ENCODE data around the gene ZSCAN31.

ZSCAN31 gene

DNA sequence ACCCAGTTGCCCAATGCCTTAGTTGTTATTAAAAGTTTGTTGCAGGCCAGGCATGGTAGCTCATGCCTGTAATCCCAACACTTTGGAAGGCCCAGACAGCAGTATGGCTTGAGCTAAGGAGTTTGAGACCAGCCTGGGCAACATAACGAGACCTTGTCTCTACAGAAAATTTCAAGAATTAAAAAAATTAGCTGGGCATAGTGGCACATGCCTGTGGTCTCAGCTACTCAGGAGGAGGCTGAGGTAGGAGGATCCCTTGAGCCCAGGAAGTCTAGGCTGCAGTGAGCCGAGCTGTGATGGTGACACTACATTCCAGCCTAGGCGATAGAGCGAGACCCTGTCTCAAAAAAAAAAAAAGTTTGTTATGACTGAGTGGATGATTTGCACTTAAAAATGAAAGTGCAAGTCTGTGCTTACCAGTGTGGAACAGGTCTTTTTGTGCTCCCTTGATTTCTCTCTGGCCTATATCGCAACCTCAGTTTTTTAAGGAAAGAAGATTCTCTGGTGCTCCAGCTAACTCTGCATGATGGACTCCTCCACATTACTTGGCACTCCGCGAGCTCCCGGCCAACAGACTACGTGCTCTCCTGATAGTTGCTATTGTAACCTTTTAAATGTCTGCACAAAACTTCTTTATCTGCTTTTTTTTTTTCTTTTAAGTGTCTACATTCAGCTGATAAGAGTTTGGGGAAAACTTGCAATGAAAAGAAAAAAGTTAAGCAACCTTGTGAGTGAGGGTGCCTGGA is 35.9 kb upstream of the ZSCAN31 start:
- TF ChIP-seq, protein P1, sequence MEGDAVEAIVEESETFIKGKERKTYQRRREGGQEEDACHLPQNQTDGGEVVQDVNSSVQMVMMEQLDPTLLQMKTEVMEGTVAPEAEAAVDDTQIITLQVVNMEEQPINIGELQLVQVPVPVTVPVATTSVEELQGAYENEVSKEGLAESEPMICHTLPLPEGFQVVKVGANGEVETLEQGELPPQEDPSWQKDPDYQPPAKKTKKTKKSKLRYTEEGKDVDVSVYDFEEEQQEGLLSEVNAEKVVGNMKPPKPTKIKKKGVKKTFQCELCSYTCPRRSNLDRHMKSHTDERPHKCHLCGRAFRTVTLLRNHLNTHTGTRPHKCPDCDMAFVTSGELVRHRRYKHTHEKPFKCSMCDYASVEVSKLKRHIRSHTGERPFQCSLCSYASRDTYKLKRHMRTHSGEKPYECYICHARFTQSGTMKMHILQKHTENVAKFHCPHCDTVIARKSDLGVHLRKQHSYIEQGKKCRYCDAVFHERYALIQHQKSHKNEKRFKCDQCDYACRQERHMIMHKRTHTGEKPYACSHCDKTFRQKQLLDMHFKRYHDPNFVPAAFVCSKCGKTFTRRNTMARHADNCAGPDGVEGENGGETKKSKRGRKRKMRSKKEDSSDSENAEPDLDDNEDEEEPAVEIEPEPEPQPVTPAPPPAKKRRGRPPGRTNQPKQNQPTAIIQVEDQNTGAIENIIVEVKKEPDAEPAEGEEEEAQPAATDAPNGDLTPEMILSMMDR (IDR thresholded peaks at IDR 0.05; ENCODE audit: insufficient read depth, low read length): no peak
- TF ChIP-seq POLR2AphosphoS5 (IDR thresholded peaks at IDR 0.05; ENCODE audit: low read depth): no peak
- Histone ChIP-seq H3K4me3 (replicated peaks; ENCODE audit: insufficient read depth, low read length) (no peak overlapping the region), H3K27me3 (ENCODE audit: insufficient read depth, poor library complexity, severe bottlenecking) (no peaks in the 10 kb centered on the region), H3K27ac (replicated peaks) (no peak overlapping the region)
- no peak for DNase-seq (ENCODE audit: low read depth in 1 of 2, low spot score in 1 of 2)

DNA sequence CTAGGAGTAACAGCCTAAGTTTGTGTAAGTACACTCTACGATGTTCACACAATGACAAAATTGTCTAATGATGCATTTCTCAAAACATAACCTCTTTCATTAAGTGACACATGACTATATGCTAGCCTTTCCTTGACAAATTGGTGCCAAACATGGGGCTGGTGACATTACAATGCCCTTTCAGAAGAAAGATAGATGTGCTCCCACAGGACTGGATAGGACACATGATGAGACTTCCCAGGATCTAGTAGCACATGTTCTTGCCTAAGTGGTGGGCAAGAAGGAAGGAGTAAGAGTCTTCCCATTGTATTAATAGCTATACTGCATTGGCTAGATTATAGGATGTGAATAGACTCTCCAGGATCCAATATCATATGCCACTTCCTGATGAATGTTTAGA is 35.3 kb upstream of the ZSCAN31 start:
- Histone ChIP-seq H3K27ac (replicated peaks) (no peak overlapping the region), H3K27me3 (ENCODE audit: insufficient read depth, poor library complexity, severe bottlenecking) (no peaks in the 10 kb centered on the region), H3K4me3 (replicated peaks; ENCODE audit: insufficient read depth, low read length) (no peak overlapping the region)
- TF ChIP-seq, protein P2, sequence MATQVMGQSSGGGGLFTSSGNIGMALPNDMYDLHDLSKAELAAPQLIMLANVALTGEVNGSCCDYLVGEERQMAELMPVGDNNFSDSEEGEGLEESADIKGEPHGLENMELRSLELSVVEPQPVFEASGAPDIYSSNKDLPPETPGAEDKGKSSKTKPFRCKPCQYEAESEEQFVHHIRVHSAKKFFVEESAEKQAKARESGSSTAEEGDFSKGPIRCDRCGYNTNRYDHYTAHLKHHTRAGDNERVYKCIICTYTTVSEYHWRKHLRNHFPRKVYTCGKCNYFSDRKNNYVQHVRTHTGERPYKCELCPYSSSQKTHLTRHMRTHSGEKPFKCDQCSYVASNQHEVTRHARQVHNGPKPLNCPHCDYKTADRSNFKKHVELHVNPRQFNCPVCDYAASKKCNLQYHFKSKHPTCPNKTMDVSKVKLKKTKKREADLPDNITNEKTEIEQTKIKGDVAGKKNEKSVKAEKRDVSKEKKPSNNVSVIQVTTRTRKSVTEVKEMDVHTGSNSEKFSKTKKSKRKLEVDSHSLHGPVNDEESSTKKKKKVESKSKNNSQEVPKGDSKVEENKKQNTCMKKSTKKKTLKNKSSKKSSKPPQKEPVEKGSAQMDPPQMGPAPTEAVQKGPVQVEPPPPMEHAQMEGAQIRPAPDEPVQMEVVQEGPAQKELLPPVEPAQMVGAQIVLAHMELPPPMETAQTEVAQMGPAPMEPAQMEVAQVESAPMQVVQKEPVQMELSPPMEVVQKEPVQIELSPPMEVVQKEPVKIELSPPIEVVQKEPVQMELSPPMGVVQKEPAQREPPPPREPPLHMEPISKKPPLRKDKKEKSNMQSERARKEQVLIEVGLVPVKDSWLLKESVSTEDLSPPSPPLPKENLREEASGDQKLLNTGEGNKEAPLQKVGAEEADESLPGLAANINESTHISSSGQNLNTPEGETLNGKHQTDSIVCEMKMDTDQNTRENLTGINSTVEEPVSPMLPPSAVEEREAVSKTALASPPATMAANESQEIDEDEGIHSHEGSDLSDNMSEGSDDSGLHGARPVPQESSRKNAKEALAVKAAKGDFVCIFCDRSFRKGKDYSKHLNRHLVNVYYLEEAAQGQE (IDR thresholded peaks at IDR 0.05; ENCODE audit: insufficient replicate concordance, low read depth): no peak
- TF ChIP-seq GABPA (IDR thresholded peaks at IDR 0.05; ENCODE audit: low read depth) (no peak), POLR2AphosphoS5 (IDR thresholded peaks at IDR 0.05; ENCODE audit: low read depth) (no peak), SPI1 (IDR thresholded peaks at IDR 0.05; ENCODE audit: borderline replicate concordance, low read depth) (no peak)
- TF ChIP-seq, protein P1 (IDR thresholded peaks at IDR 0.05; ENCODE audit: insufficient read depth, low read length): no peak
- DNase-seq (ENCODE audit: low read depth in 1 of 2, low spot score in 1 of 2): no peak

DNA sequence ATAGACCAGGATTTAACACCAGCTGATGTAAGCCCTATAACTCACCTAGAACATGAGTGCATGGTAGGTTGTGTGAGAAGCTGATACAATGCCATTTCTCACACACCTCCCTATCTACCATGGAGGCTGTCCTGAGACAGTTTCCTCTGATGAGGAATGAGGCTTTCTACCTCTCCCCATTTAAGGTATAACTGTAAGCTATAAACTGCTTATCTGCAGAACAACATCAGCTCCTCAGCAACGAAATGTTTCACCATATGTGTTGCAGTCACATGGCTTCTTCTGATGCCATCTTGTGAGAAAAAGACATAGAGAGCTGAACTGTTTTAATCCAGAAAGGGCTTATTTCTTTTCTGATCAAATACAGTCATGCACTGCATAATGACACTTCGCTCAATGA is 34.5 kb upstream of the ZSCAN31 start:
- no peak overlapping the region for H3K4me3 ChIP-seq (replicated peaks; ENCODE audit: insufficient read depth, low read length)
- H3K27me3 ChIP-seq (ENCODE audit: insufficient read depth, poor library complexity, severe bottlenecking): no peaks in the 10 kb centered on the region
- DNase-seq (ENCODE audit: low read depth in 1 of 2, low spot score in 1 of 2): no peak
- no peak overlapping the region for H3K27ac ChIP-seq (replicated peaks)
- TF ChIP-seq, protein P1 (IDR thresholded peaks at IDR 0.05; ENCODE audit: insufficient read depth, low read length): no peak
- TF ChIP-seq GABPA (IDR thresholded peaks at IDR 0.05; ENCODE audit: low read depth): no peak
- TF ChIP-seq SPI1 (IDR thresholded peaks at IDR 0.05; ENCODE audit: borderline replicate concordance, low read depth): no peak
- TF ChIP-seq, protein P2 (IDR thresholded peaks at IDR 0.05; ENCODE audit: insufficient replicate concordance, low read depth): no peak
- TF ChIP-seq POLR2AphosphoS5 (IDR thresholded peaks at IDR 0.05; ENCODE audit: low read depth): no peak

DNA sequence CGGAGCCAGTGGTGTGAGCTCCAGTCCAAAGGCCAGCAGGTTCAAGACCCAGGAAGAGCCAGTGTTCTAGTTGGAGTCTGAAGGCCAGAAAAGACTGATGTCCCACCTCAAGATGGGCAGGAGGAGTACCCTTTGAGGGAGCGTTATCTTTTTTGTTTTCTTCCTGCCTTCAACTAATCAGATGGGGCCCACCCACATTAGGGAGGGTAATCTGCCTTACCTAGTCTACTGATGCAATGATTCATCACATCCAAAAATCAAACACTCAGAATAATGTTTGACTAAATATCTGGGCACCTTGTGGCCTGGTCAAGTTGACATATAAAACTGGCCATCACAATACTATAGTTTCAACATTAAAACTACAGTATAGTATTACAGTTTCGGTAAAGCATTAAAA is 33.5 kb upstream of the ZSCAN31 start:
- no peak overlapping the region for H3K4me3 ChIP-seq (replicated peaks; ENCODE audit: insufficient read depth, low read length)
- DNase-seq (ENCODE audit: low read depth in 1 of 2, low spot score in 1 of 2): no peak
- no peak overlapping the region for H3K27ac ChIP-seq (replicated peaks)
- H3K27me3 ChIP-seq (ENCODE audit: insufficient read depth, poor library complexity, severe bottlenecking): no peaks in the 10 kb centered on the region
- TF ChIP-seq SPI1 (IDR thresholded peaks at IDR 0.05; ENCODE audit: borderline replicate concordance, low read depth) (no peak), GABPA (IDR thresholded peaks at IDR 0.05; ENCODE audit: low read depth) (no peak), POLR2AphosphoS5 (IDR thresholded peaks at IDR 0.05; ENCODE audit: low read depth) (no peak)
- TF ChIP-seq, protein P1 (IDR thresholded peaks at IDR 0.05; ENCODE audit: insufficient read depth, low read length): no peak
- TF ChIP-seq, protein P2 (IDR thresholded peaks at IDR 0.05; ENCODE audit: insufficient replicate concordance, low read depth): no peak

Data from HL-60 (cell line).